Ovary (tissue), 9 donors: Measurements from ENCODE around the gene PLXNA2. TPM values are rescaled to one million over a fixed set of nuclear protein-coding genes. Genes with fewer than 3 reads are reported as not detected.

Experiments used
- DNase-seq, 5 donors: peaks; one replicate each; pipeline ENCODE4 v3.0.0-alpha.2; 2019 to 2020
- H3K27ac ChIP-seq, 2 donors: fragments of 200-600 bp; one replicate each; pipeline versions ENCODE4 v1.5.1 to v1.8.0; 2019 to 2022
- H3K27me3 ChIP-seq: fragments of 200-600 bp; one replicate; pipeline ENCODE4 v1.8.0; 2022
- H3K36me3 ChIP-seq: fragments of 200-600 bp; sonication (generic); one replicate; pipeline ENCODE4 v1.5.1; 2019
- H3K4me1 ChIP-seq: one replicate; pipeline ENCODE4 v1.8.1; 2013; ENCODE audit warnings: mild to moderate bottlenecking, moderate library complexity; ENCODE audit not compliant: insufficient read depth
- H3K4me3 ChIP-seq: fragments of 200-600 bp; sonication (generic); one replicate; pipeline ENCODE4 v1.5.1; 2017
- H3K9me3 ChIP-seq, 2 donors: fragments of 200-600 bp in 1 of 2; sonication (generic) in 1 of 2; one replicate each; pipeline versions ENCODE4 v1.5.1 to v1.8.1; 2013 to 2019; ENCODE audit warnings: mild to moderate bottlenecking in 1 of 2, moderate library complexity in 1 of 2
- CTCF ChIP-seq, 3 donors: fragments of 450-650 bp in 2 of 3; fragments of 200-600 bp in 1 of 3; IDR thresholded peaks; one replicate each; pipeline versions ENCODE4 v1.5.1 to v1.8.0; 2016 to 2022; ENCODE audit warnings: antibody characterized with exemption in 3 of 3, mild to moderate bottlenecking in 1 of 3
- EP300 ChIP-seq: sonication (generic); formaldehyde crosslinking; IDR thresholded peaks from one replicate; pipeline ENCODE4 v1.6.1; 2017; ENCODE audit warnings: antibody characterized with exemption
- POLR2A ChIP-seq: fragments of 450-650 bp; IDR thresholded peaks from one replicate; pipeline ENCODE4 v1.6.1; 2017; ENCODE audit warnings: antibody characterized with exemption, mild to moderate bottlenecking, moderate library complexity
- WGBS, 3 donors: extraction: QIAGEN DNeasy Blood & Tissue Kit in 1 of 3; methylation state at CpG; one replicate each; pipeline versions ENCODE4 v1.1.5 to v1.1.7; 2013 to 2017; 5-methylcytosine and 5-hydroxymethylcytosine counted together
- intact Hi-C, 4 donors: fragments of 100-400 bp; cut with DNase I; formaldehyde crosslinking; loops; one replicate each; pipeline versions ENCODE4 v1.11.0 to v1.15.1; 2022 to 2023
- polyA plus RNA-seq, 2 donors: library from polyadenylated mRNA; stranded (reverse); fragments of 200-250 nt in 1 of 2; fragments of 350-450 nt in 1 of 2; fragmentation: Illumina TruSeq in 1 of 2; extraction: RNeasy Lipid Tissue Mini Kit (QIAGEN cat#74804) in 1 of 2; gene quantifications; one replicate each; pipeline ENCODE4 v1.2.3, GENCODE V29; 2013 to 2014
- total RNA-seq, 7 donors: library from RNA; depleted of rRNA in 2 of 7; stranded (reverse); fragments of >200 nt in 2 of 7; fragmentation: NEBNext Ultra II Directional in 3 of 7; extraction: Animal tissue kit (Norgen Biotek cat#: 25700) in 3 of 7; gene quantifications; one replicate each; pipeline versions ENCODE4 v1.1.0 to v1.2.4, GENCODE V29; 2016 to 2023
- donor health status: DM: no; HTN: no; CAD: no; lungs with moderate emphysema.
- donor health status: DM: no; HTN: no; CAD: no.
- donor health status: Bipolar disorder and iron deficiency.
- donor health status: DM: yes; HTN: yes; CAD: no.
- donor health status: DM: no; HTN: no; CAD: no.
- donor health status: DM: yes; HTN: yes; CAD: no.

Gene PLXNA2
- total and polyA plus RNA-seq, 9 donors, result 10.7 to 71.5 (median 44.0) TPM

GRCh38 chr1:208149213-208149612 is 95.0 kb downstream of the PLXNA2 start:
- H3K27ac ChIP-seq, result no peak overlapping the region
- H3K27me3 ChIP-seq, result no peaks in the 10 kb centered on the region
- H3K4me1 ChIP-seq, result peaks cover 8% of the 10 kb centered on the region
- H3K36me3 ChIP-seq, result no peaks in the 10 kb centered on the region
- no peaks in the 10 kb centered on the region for H3K9me3 ChIP-seq
- intact Hi-C loops, result loop anchor here in 1 of 4 donors (10.0 kb wide), 1 partner anchor 86 kb away; no protein-coding TSS in a partner anchor
- TF ChIP-seq EP300, result no peak
- TF ChIP-seq POLR2A, result no peak
- TF ChIP-seq CTCF (IDR thresholded peaks at IDR 0.05), result no peak
- no peak for DNase-seq
- no peak overlapping the region for H3K4me3 ChIP-seq

- TF ChIP-seq CTCF (IDR thresholded peaks at IDR 0.05) (no peak), POLR2A (no peak), EP300 (no peak)
- H3K36me3 ChIP-seq, result no peaks in the 10 kb centered on the region
- H3K27ac ChIP-seq, result no peak overlapping the region
- WGBS, 3 donors, result 95 to 96% (median 96%) methylated on average over 4 of the region's 4 CpGs
- DNase-seq, result no peak
- no peaks in the 10 kb centered on the region for H3K9me3 ChIP-seq
- H3K4me1 ChIP-seq, result peaks cover 8% of the 10 kb centered on the region
- no peaks in the 10 kb centered on the region for H3K27me3 ChIP-seq
- intact Hi-C loops, result loop anchor here in 1 of 4 donors (10.0 kb wide), 1 partner anchor 86 kb away; no protein-coding TSS in a partner anchor
- no peak overlapping the region for H3K4me3 ChIP-seq
Observed at GRCh38 chr1:208148380-208148779, 95.8 kb downstream of the PLXNA2 start.

GRCh38 chr1:208146650-208147049 is 97.5 kb downstream of the PLXNA2 start:
- Histone ChIP-seq H3K27ac (no peak overlapping the region), H3K4me1 (peaks cover 8% of the 10 kb centered on the region), H3K36me3 (no peaks in the 10 kb centered on the region), H3K9me3 (no peaks in the 10 kb centered on the region), H3K27me3 (no peaks in the 10 kb centered on the region), H3K4me3 (no peak overlapping the region)
- WGBS, 3 donors, result 86 to 91% (median 88%) methylated on average over 3 of the region's 3 CpGs
- no peak for DNase-seq
- TF ChIP-seq CTCF (IDR thresholded peaks at IDR 0.05) (no peak), EP300 (no peak)
- intact Hi-C loops, result loop anchor here in 1 of 4 donors (10.0 kb wide), 1 partner anchor 88 kb away; no protein-coding TSS in a partner anchor

- TF ChIP-seq EP300 (no peak), CTCF (IDR thresholded peaks at IDR 0.05) (no peak), POLR2A (no peak)
- H3K36me3 ChIP-seq, result no peaks in the 10 kb centered on the region
- WGBS, 3 donors, result 64 to 71% (median 64%) methylated on average over 3 of the region's 3 CpGs
- intact Hi-C loops, result loop anchor here in 1 of 4 donors (10.0 kb wide), 1 partner anchor 90 kb away; no protein-coding TSS in a partner anchor
- H3K27ac ChIP-seq, result peak overlapping the region in 1 of 2 donors; percentile 27
- no peak for DNase-seq
- no peaks in the 10 kb centered on the region for H3K9me3 ChIP-seq
- H3K4me1 ChIP-seq, result peaks cover 8% of the 10 kb centered on the region
- no peaks in the 10 kb centered on the region for H3K27me3 ChIP-seq
- H3K4me3 ChIP-seq, result no peak overlapping the region
Observed at GRCh38 chr1:208145167-208145566, 99.0 kb downstream of the PLXNA2 start.
